ENCODE data around the gene ABCC11.

ABCC11 gene

DNA sequence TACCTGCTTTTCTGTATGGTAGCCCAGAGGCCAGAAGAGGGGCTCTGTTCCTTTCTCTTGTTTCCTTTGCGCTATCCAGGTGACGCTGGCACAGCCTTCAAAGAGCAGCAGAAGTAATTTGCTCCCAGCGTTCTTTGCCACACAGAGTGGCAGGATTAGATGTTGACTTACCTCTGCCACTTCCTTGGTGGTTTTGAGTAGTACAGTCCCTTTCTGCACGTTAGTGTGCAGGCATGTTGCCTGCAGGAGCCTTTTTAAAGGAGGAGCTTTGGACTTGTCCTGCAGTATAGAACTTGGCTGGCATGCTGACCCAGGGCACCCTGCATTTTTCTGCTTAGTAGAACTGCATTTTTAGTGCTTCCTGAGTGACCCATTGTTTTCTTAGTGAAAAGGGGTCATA lies at the start of gene ABCC11:
TSS of gene ABCC11 (minus strand) at position 229 of the 400 bp plus-strand sequence. CDS start 15,618 bp downstream, outside the sequence.
- in situ Hi-C loops (cut with MboI; ENCODE audit: low sequenced_read_pairs), result no loop called here

DNA sequence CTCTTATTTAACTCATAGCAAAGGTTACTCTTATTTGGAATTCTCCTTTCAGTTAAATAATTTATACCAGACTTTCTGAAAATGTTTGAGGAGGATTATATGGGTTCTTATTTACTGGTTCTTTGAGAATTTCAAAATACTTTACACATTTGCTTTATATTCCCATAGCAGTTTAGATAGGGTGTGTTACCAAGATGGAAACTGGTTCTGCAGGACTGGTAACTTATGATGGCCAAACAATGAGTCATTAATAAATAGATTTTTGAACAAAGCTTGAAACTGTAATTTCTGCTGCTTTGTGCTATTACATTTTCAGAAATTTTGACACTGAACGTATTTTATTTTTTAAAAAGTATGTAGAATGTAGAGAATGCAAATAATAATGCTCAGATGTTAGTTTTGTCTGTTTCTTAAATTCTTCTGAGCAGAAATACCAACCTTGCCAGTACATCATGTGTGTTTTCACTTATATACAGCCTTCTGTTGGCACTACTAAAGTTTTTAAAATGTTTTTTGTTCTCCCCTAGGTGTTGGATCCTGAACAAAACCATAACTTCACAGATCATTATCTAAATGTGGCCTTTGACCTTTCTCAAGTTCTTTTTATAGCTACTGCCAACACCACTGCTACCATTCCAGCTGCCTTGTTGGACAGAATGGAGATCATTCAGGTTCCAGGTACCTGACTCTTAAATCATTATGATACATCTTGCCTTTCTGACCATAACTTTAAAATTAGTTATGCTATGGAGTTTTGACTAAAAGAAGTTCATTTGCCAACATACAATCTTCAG lies 48.3 kb upstream of the ABCC11 start:
- in situ Hi-C loops (cut with MboI; ENCODE audit: low sequenced_read_pairs), result no loop called here

DNA sequence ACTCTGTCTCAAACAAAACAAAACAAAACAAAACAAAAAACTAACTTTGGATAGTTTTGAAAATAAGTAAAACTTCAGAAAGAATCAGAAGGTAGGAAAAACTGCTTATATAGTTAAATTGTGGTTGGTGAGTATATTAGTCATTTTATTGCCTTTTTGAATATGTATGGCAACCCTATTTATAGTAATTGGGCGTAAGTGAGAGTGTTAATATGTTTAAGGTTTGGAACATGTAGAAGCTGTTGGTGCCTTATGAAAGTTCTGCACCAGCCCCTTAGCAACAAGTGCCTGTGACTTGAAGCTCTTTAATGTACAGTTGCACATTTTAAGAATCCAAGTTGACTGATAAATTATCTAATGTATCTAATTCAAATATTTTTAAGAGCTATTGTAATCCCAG lies 47.4 kb upstream of the ABCC11 start:
- in situ Hi-C loops (cut with MboI; ENCODE audit: low sequenced_read_pairs), result no loop called here

DNA sequence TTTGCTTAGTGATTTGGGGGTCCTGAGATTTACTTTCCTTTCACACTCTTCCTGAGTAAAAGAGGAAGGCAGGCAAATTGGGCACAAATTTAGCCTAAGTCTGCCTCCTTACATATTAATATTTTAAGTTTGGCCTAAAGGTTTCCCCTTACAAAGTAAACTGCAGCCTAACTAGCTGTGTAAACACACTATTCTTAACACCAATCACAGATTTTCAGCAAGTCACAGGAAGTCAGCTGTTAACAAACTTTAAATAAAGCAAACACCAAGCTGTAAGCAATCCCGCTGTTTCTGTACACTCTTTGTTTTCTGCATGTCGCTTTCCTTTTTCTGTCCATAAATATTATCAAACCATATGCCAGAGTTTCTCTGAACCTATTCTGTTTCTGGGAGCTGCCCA lies 45.1 kb upstream of the ABCC11 start:
- in situ Hi-C loops (cut with MboI; ENCODE audit: low sequenced_read_pairs), result no loop called here

DNA sequence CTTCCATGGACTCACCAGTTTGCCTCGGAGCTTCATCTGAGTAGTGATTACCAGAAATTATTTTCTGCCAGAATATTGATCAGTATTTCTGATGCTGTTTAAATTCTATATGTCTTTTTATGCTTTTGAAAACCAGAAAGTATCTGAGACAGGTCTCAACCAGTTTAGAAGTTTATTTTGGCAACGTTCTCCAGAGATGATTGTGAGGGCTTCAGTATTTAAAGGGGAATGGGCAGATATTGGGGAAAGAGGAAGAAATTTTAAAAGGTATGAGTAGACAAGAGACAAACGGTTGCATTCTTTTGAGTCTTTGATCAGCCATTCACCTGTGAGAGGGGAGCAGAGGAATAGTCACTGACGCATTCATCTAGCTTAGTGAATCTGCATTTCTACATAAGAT lies 44.4 kb upstream of the ABCC11 start:
- in situ Hi-C loops (cut with MboI; ENCODE audit: low sequenced_read_pairs), result no loop called here

DNA sequence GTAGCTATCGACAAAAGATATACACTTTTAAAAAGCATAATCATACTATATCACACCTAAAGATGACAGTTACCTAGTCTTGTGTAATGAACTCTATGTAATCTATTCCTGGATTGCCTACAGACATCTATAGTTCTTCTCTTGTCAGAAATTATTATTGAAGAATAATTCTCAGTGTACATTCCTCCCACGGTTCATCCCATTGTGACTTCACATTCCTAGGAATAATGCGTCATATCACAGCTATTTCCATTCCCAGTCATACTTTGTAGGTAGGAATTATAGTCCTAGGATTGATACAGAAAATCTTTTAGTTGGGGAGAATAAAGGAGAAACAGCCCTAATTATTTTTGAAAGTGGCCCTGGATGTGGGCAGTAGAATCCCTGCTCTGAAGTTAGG lies 44.0 kb upstream of the ABCC11 start:
- in situ Hi-C loops (cut with MboI; ENCODE audit: low sequenced_read_pairs), result no loop called here

DNA sequence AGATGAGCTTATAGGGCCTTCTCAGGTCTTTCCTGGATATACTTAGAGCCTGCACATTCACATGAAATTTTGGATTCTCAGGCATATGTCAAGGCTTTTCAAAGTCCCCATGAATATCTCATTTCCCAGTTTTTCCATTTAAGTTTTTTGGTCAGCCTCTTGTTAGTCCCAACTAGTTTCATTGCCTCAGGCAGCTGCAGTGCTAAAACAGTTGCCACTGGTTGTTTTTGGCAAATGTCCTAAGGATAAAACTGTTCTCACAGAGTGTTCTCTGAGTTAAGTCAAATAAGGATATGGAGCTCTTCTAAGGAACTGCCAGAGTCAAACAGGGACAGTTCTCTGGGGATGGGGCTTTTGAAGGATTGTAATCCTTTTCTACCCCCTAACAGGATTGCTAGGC lies 39.9 kb upstream of the ABCC11 start:
- in situ Hi-C loops (cut with MboI; ENCODE audit: low sequenced_read_pairs), result no loop called here

DNA sequence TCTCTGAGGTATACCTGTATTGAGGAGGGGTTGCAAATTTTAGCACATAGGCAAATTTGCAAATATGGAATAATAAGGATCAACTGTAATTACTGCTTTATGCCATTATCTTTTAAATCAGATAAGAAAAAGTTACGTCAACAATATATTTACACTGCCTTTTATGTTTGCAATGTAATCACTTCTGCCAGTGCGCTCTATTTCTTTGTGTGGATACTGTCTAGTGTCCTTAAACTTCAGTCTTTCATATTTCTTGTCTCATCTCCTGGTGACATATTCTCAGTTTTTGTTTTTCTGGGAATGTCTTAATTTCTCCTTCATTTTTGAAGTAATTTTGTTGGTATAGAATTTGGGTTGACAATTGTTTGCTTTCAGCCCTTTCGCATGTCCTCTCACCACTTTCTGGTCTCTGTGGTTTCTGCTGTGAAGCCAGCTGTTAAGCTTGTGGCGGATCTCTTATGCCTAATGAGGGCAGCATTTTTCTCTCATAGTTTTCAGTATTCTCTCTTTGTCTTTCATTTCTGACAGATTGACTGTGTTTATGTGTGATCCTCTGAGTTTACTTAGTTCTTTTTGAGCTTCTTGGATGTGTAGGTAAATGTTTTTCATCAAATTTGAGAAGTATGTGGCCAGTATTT lies 37.6 kb upstream of the ABCC11 start:
- in situ Hi-C loops (cut with MboI; ENCODE audit: low sequenced_read_pairs), result no loop called here

DNA sequence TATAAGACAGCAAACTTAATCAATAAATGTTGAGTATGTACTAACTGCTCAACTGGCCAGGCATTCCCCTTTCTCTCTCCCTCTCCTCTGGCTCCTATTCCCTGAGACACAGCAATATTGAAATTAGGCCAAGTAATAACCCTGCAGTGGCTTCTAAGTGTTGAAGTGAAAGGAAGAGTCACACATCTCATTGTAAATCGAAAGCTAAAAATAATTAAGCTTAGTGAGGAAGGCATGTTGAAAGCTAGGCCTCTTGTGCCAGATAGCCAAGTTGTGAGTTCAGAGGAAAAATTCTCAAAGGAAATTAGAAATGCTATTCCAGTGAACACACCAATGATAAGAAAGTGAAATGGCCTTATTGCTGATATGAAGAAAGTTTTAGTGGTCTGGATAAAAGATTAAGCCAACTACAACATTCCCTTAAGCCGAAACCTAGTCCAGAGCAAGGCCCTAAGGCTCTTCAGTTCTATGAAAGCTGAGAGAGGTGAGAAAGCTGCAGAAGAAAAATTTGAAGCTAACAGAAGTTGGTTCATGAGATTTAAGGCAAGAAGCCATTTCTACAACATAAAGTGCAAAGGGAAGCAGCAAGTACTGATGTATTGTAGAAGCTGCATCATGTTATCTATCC lies 35.4 kb upstream of the ABCC11 start:
- in situ Hi-C loops (cut with MboI; ENCODE audit: low sequenced_read_pairs), result no loop called here

DNA sequence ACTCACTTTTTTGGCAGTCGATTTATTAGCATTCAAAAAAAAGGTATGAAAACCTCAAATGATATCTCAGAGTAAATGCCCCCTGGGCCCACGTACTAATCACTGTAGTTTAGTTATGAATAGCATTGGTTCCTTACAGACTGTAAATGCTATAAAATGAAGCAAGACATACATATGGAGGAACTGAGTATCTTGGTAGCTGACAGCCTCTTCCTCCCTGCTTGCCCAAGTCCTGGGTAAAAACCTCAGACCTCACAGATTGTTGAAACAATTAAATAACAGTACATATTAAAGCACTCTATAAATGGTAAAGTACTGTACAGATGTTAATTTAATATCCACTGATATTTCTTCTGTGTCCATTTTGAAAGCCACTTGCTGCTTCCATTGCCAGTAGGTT lies 33.2 kb upstream of the ABCC11 start:
- in situ Hi-C loops (cut with MboI; ENCODE audit: low sequenced_read_pairs), result no loop called here

DNA sequence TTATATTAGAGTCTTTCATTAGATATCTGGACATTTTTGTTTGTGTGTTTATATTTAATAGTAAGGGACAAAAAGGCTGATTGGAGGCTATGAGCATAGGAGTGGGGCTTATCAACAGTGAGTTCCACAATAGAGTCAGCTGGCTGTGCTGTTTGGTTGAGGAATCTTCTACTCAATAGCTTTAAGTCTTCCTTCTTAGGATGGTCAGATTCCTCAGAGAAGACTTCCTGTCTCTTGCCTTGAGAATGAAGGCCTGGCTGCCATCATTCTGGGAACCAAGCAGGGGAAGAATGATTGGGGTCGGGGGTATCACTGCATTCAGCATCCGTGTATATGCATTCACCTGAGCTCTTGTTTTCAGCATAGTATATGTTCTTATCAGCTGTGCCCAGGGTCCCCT lies 31.9 kb upstream of the ABCC11 start:
- in situ Hi-C loops (cut with MboI; ENCODE audit: low sequenced_read_pairs), result no loop called here

DNA sequence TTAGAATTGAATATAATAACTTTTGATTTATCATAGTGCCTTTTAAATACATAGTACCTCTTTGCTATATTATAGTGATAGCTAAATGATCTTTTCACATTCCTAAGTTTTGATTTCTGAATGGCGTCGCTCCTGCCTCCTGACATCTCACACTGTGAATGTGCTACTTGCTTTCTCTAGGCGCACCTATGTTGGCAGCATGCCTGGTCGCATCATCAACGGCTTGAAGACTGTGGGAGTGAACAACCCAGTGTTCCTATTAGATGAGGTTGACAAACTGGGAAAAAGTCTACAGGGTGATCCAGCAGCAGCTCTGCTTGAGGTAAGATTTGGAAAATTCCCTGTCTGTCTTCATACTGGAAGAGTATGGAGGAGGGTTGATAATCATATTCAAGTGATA lies 29.8 kb upstream of the ABCC11 start:
- in situ Hi-C loops (cut with MboI; ENCODE audit: low sequenced_read_pairs), result no loop called here

DNA sequence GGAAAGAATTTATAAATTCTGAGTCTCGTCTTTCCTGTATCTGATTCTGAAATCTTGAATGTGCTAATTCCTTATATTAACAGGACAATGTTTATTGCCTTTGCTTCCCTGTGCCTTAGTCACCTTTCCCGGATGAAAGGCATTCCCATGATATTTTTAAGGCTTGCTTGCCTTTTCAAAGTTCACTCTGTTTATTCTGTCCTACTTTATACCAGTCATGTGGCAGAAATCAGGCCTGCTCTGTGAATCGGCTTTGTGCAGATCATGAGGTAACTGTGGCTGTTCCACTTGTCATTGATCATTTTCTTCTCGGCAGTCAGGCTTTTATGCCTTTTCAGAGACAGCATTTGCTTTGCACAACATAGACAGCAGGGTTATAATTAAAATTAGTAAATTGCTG lies 28.8 kb upstream of the ABCC11 start:
- in situ Hi-C loops (cut with MboI; ENCODE audit: low sequenced_read_pairs), result no loop called here

DNA sequence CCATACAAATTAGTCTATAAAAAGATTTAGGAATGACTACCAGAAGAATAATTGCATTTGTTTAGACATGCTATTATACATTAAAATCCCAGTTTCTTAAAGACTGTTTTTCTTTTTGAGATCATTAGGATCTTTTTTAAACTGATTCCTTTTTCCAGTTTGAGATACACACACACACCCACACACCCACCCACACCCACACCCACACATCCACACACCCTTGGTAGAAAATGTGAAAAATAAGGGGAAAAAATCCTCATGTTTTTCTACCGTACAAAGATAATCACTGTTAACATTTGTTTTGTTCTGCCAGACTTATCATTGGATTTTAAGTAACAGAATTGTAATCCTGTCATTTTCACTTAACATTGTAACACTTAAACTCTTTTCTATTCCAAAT lies 27.1 kb upstream of the ABCC11 start:
- in situ Hi-C loops (cut with MboI; ENCODE audit: low sequenced_read_pairs), result no loop called here

DNA sequence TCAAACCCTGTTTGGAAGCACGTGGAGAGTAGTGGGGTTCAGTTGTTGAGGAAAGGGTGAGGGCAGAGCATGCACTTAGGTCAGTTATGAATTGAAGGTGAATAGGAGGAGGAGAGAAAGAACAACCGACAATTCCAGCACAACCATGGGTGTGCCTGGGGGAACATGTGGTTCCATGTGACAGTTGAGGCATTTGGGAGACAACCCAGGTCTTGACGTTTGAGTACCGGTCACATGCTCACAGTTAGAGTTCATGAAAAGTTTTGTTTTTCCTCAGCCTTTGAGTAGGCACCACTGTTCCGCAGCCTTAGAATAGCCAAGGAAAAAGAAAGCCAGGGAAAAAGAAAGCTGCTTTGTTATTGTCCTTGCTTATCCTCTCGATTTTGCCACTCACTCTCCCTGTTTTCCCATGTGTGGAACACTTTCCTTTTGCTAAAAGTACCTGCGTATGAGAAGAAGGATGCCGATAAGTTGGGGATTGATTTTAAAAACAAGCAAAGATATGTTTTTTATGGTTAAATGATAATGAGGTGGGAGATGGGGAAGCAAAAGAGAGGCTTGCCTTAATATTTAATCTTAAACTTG lies 25.6 kb upstream of the ABCC11 start:
- in situ Hi-C loops (cut with MboI; ENCODE audit: low sequenced_read_pairs), result no loop called here

DNA sequence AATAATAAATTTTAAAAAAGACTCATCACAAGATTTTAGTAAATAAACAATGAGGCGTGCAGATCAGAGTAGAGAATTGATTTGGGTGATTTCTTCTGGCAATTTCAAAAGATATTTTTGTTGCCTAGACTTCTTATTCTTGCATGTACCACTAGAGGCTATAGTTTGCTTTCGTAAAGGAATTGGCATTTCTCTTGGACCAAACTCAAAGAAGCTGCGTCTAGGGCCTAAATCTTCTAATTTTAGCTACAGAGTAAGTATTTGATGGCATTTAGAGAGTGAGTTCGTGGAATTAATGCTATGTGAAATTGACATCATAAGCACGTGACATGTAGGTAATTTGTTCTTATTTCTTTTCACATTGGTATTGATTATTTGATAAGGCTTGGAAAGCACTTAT lies 24.4 kb upstream of the ABCC11 start:
- in situ Hi-C loops (cut with MboI; ENCODE audit: low sequenced_read_pairs), result no loop called here

DNA sequence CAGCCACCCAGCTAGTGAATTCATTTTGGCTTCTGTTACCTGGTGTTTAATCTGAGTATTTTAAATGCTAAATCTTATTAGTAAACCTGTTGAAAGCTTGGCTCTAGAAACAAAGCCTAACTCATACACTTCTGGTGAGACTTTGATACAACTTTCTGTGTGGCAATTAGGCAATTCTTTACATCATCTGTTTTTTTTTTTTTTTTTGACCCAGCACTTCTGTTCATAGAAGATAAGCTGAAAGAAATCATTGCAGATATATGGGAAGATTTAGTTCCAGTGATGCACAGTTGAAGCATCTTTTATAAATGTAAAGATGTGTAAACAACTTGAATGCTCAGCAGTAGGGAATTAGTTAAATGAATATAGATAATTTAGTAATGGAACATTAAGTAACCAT lies 21.7 kb upstream of the ABCC11 start:
- in situ Hi-C loops (cut with MboI; ENCODE audit: low sequenced_read_pairs), result no loop called here

DNA sequence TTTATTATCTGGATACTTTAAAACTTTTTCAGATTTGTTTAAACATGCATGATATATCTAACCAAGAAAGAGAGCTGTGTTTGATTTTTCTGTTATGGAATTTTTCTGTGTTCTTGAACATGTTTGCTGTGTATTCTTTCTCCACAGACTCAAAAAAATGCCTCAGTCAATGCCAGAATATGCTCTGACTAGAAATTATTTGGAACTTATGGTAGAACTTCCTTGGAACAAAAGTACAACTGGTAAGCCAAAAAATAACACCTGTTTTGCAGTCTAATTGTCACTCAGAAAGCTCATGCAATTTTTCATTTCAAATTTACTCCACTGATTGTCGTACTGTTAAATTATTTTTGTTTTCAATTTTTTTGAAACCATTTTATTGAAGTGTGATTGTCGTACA lies 15.3 kb upstream of the ABCC11 start:
- in situ Hi-C loops (cut with MboI; ENCODE audit: low sequenced_read_pairs), result no loop called here

DNA sequence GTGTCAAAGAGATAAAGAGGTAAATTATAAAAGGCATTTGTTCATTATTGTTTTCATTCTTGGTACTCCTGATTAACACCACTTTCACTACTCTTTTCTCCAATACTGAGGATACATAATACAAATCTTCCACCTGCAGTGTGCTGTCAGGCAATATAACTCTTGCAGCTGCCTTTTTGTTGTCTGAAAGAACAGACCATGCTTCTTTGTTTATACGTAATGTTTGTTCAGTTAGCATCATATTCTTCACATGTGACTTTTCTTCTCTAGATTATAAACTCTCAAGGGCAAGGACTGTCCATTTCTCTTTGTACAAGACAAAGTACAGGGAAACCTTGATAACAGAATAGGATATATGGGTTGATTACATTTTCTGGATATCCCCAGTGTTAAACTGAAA lies 14.2 kb upstream of the ABCC11 start:
- in situ Hi-C loops (cut with MboI; ENCODE audit: low sequenced_read_pairs), result no loop called here

DNA sequence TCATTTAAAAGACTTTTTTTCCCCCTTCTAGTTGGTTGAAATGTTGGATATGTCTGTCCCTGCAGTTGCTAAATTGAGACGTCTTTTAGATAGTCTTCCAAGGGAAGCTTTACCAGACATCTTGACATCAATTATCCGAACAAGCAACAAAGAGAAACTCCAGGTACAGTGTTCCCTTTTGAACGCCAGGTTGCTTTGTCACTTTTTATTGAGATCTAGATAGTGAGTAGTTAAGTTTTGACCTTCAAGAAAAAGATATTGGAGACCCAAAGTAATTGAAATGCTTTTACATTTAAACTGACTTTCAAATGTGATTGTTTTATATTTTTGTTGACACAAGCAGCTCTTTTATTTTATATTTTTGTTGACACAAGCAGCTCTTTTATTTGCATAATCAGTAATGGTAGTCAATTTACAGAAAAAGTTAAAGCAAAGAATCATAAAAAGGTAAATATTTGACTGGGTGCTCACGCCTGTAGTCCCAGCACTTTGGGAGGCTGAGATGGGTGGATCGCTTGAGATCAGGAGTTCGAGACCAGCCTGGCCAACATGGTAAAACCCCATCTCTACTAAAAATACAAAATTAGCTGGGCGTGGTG lies 9.3 kb upstream of the ABCC11 start:
- in situ Hi-C loops (cut with MboI; ENCODE audit: low sequenced_read_pairs), result no loop called here

DNA sequence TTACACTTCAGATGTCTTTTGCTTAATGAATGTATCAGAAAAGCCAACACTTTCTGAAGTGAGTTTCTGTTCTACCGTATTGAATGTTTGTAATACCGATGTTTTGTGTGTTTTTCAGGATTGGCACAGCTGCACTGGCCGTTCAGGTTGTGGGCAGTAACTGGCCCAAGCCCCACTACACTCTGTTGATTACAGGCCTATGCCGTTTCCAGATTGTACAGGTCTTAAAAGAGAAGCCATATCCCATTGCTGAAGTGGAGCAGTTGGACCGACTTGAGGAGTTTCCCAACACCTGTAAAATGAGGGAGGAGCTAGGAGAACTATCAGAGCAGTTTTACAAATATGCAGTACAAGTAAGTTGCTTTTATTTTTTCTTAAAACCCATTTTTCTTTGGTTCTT lies 4.7 kb upstream of the ABCC11 start:
- in situ Hi-C loops (cut with MboI; ENCODE audit: low sequenced_read_pairs), result no loop called here
